ENCODE measurements around the gene KIF15. TPM values are rescaled to one million over a fixed set of nuclear protein-coding genes. Genes with fewer than 3 reads are reported as not detected.
A peak's percentile ranks its signal among the peaks of the same experiment; 100 is the strongest.

The KIF15 gene
- total RNA-seq, 1 experiment from 2014 or later: 20.9 TPM

- peak; percentile 33; the same call in 1 of the 2 replicates for TF ChIP-seq SP1 (IDR thresholded peaks at IDR 0.05; ENCODE audit: low read depth)
- TF ChIP-seq MAX (IDR thresholded peaks at IDR 0.05): peak; percentile 64
- peak; percentile 34; the same call in 1 of the 2 replicates for TF ChIP-seq CBX3 (IDR thresholded peaks at IDR 0.05; ENCODE audit: low read depth)
- TF ChIP-seq EGR1 (IDR thresholded peaks at IDR 0.05; ENCODE audit: low read depth): no peak
- peak; percentile 67 for TF ChIP-seq FOSL1 (IDR thresholded peaks at IDR 0.05; ENCODE audit: low read depth)
- TF ChIP-seq RAD21 (IDR thresholded peaks at IDR 0.05; ENCODE audit: low read depth): no peak
- no peak for TF ChIP-seq REST (IDR thresholded peaks at IDR 0.05; ENCODE audit: low read depth)
- peak; percentile 57 for TF ChIP-seq JUND (IDR thresholded peaks at IDR 0.05)
- BruUV-seq (replicated peaks): no TSS peak
- peak overlapping the region; percentile 54 for H3K27ac ChIP-seq (ENCODE audit: low read depth, low read length)
- H3K4me3 ChIP-seq (replicated peaks in 1 of 2; ENCODE audit: low read depth in 1 of 2, low read length in 2 of 2): peak overlapping the region in 1 of 2 experiments; percentile 16; a peak in 2 of 4 replicates
- H3K4me1 ChIP-seq (ENCODE audit: control insufficient read depth in 1 of 2, insufficient read depth in 2 of 2, low read length in 2 of 2): peaks cover 40 to 51% of the 10 kb centered on the region in 2 experiments
- H3K4me2 ChIP-seq (ENCODE audit: low read length): peak overlapping the region; percentile 83
- ATAC-seq (peak; percentile 48), DNase-seq (ENCODE audit: low read depth, low spot score) (peak; percentile 35)
- H3K79me2 ChIP-seq (ENCODE audit: insufficient read depth, low read length): no peaks in the 10 kb centered on the region
- peak overlapping the region; percentile 59 for H3K9ac ChIP-seq (ENCODE audit: low read length)
- ChIA-PET POLR2A (no interaction called here), RAD21 (ENCODE audit: low non-redundant PET in 1 of 2, low total read pairs in 2 of 2, uncharacterized antibody in 2 of 2, unreplicated experiment in 2 of 2) (no interaction called here), CTCF (no interaction called here)
- H3K9me2 ChIP-seq (ENCODE audit: insufficient read depth): no peaks in the 10 kb centered on the region
- intact Hi-C loops (cut with micrococcal nuclease): no loop called here
- peak overlapping the region; percentile 64 for H2AFZ ChIP-seq (ENCODE audit: low read depth, low read length, poor library complexity, severe bottlenecking)
- no peaks in the 10 kb centered on the region for H3K36me3 ChIP-seq (ENCODE audit: control insufficient read depth in 1 of 2, insufficient read depth in 2 of 2, low read length in 2 of 2)
- H4K20me1 ChIP-seq (ENCODE audit: insufficient read depth): no peaks in the 10 kb centered on the region
- no peaks in the 10 kb centered on the region for H3K27me3 ChIP-seq (ENCODE audit: insufficient read depth, low read length)
- no peaks in the 10 kb centered on the region for H3K9me3 ChIP-seq (ENCODE audit: control insufficient read depth in 1 of 2, insufficient read depth in 1 of 2, low read depth in 1 of 2, low read length in 2 of 2)
Observed at GRCh38 chr3:44883999-44884431, 122.4 kb downstream of the KIF15 start.
